Suprapubic skin (tissue), 4 donors: Measurements from ENCODE around the gene CRYM.

Source experiments
- EP300 ChIP-seq: sonication (generic); formaldehyde crosslinking; IDR thresholded peaks from one replicate; pipeline ENCODE4 v1.6.1; 2017; ENCODE audit warnings: antibody characterized with exemption
- POLR2A ChIP-seq, 2 donors: fragments of 450-650 bp; IDR thresholded peaks; one replicate each; pipeline ENCODE4 v1.6.1; 2017; ENCODE audit warnings: antibody characterized with exemption in 2 of 2, mild to moderate bottlenecking in 2 of 2, moderate library complexity in 2 of 2
- POLR2AphosphoS5 ChIP-seq, 3 donors: sonication (generic); formaldehyde crosslinking; IDR thresholded peaks; one replicate each; pipeline ENCODE4 v1.6.1; 2017; ENCODE audit warnings: antibody characterized with exemption in 3 of 3
- TF ChIP-seq, protein P1 (sequence below), 2 donors: fragments of 200-600 bp in 1 of 2; fragments of 450-650 bp in 1 of 2; sonication (generic) in 1 of 2; IDR thresholded peaks; one replicate each; pipeline ENCODE4 v1.5.1; 2016 to 2019; ENCODE audit warnings: antibody characterized with exemption in 2 of 2, mild to moderate bottlenecking in 1 of 2, moderate library complexity in 1 of 2

DNA sequence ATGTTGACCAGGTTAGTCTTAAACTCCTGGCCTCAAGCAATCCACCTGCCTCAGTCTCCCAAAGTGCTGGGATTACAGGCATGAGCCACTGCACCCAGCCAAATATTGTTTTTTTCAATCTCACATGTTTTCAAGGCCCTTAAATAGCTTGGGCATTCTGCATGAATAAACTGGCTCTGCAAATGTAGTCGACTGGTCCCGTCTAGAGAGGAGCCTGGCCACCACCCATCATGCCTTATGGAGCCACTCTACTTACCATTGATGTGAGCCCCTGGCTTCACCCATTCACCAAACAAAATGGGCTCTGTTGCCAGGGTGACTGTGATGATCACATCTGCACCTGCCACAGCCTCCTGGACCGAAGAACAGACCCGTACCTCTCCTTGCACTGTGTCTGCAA lies 10.8 kb downstream of the CRYM start:
- TF ChIP-seq, protein P1, sequence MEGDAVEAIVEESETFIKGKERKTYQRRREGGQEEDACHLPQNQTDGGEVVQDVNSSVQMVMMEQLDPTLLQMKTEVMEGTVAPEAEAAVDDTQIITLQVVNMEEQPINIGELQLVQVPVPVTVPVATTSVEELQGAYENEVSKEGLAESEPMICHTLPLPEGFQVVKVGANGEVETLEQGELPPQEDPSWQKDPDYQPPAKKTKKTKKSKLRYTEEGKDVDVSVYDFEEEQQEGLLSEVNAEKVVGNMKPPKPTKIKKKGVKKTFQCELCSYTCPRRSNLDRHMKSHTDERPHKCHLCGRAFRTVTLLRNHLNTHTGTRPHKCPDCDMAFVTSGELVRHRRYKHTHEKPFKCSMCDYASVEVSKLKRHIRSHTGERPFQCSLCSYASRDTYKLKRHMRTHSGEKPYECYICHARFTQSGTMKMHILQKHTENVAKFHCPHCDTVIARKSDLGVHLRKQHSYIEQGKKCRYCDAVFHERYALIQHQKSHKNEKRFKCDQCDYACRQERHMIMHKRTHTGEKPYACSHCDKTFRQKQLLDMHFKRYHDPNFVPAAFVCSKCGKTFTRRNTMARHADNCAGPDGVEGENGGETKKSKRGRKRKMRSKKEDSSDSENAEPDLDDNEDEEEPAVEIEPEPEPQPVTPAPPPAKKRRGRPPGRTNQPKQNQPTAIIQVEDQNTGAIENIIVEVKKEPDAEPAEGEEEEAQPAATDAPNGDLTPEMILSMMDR (IDR thresholded peaks at IDR 0.05): no peak
- TF ChIP-seq POLR2A (IDR thresholded peaks at IDR 0.05) (no peak), EP300 (no peak), POLR2AphosphoS5 (IDR thresholded peaks at IDR 0.05) (no peak)
